Gastrocnemius medialis (tissue), 4 donors: ENCODE measurements around the gene TENT5C. TPM values are rescaled to one million over a fixed set of nuclear protein-coding genes. Genes with fewer than 3 reads are reported as not detected.

Source experiments
- ATAC-seq, 2 donors: fragments of 150-250 bp; one replicate each; pipeline ENCODE4 v1.9.1; 2016
- DNase-seq, 2 donors: peaks; one replicate each; pipeline ENCODE4 v3.0.0-alpha.2; 2019
- H3K27ac ChIP-seq, 4 donors: fragments of 200-600 bp; sonication (generic); 1 replicate in 1 of 4; 2 replicates in 3 of 4; pipeline ENCODE4 v1.5.1; 2016 to 2018; ENCODE audit warnings: mild to moderate bottlenecking in 2 of 4, moderate library complexity in 1 of 4
- H3K27me3 ChIP-seq, 3 donors: fragments of 200-600 bp; sonication (generic) in 2 of 3; 1 replicate in 1 of 3; 2 replicates in 2 of 3; pipeline versions ENCODE4 v1.5.1 to v1.6.0; 2016 to 2019; ENCODE audit warnings: mild to moderate bottlenecking in 1 of 3, moderate library complexity in 1 of 3
- H3K36me3 ChIP-seq, 2 donors: fragments of 200-600 bp; sonication (generic) in 1 of 2; one replicate each; pipeline ENCODE4 v1.5.1; 2017 to 2018
- H3K4me1 ChIP-seq, 2 donors: fragments of 200-600 bp; sonication (generic) in 1 of 2; one replicate each; pipeline ENCODE4 v1.5.1; 2016 to 2017; ENCODE audit warnings: mild to moderate bottlenecking in 2 of 2
- H3K4me3 ChIP-seq, 4 donors: fragments of 200-600 bp; sonication (generic) in 3 of 4; 1 replicate in 1 of 4; 2 replicates in 3 of 4; pipeline ENCODE4 v1.5.1; 2016 to 2019; ENCODE audit warnings: mild to moderate bottlenecking in 2 of 4
- H3K9me3 ChIP-seq, 3 donors: fragments of 200-600 bp; sonication (generic) in 2 of 3; 1 replicate in 1 of 3; 2 replicates in 2 of 3; pipeline ENCODE4 v1.5.1; 2016 to 2019
- CTCF ChIP-seq, 5 experiments: fragments of 450-650 bp in 3 of 5; fragments of 200-600 bp in 2 of 5; sonication (generic) in 2 of 5; IDR thresholded peaks in 4 of 5; conservative IDR thresholded peaks in 1 of 5; 1 replicate in 4 of 5; 2 replicates in 1 of 5; pipeline ENCODE4 v1.5.1; 2016 to 2019; ENCODE audit warnings: antibody characterized with exemption in 5 of 5, mild to moderate bottlenecking in 3 of 5, moderate library complexity in 3 of 5
- POLR2A ChIP-seq, 2 donors: fragments of 450-650 bp; IDR thresholded peaks; one replicate each; pipeline ENCODE4 v1.6.1; 2017; ENCODE audit warnings: antibody characterized with exemption in 2 of 2, mild to moderate bottlenecking in 2 of 2, moderate library complexity in 2 of 2
- in situ Hi-C, 4 donors: fragments of 200-750 bp; cut with MboI; loops; one replicate each; pipeline versions ENCODE4 v1.15.0 to v1.8.0; 2017; ENCODE audit warnings: low sequenced_read_pairs in 4 of 4
- intact Hi-C: fragments of 100-400 bp; cut with DNase I; formaldehyde crosslinking; loops from one replicate; pipeline ENCODE4 v1.15.1; 2023; ENCODE audit warnings: low total_unique reads
- total RNA-seq, 4 donors: library from RNA; depleted of rRNA; stranded (reverse); fragments of >200 nt; gene quantifications; one replicate each; pipeline versions ENCODE4 v1.1.0 to v1.2.3, GENCODE V29; 2016

TENT5C gene
- total RNA-seq, 4 donors from 2014 or later: 2.3 to 21.8 (median 6.4) TPM

DNA sequence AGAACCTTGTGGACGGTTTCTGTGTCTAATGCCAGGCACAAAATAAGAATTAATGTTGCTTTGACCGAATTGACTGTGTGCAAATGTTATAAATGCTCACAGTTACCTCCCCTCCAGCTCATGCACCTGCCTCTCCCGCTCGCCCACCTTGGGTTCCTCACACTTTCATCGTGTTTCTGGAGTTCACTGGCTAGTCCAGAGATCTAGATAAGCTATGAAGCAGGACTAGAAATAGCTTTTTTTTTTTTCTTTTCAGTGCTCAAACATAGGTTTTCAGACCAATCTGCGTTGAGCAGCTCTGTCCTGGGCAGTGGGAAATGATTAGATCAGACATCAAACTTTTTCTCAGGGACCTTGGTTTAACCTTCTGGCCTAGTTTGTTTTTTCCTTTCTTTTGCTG is 11.1 kb downstream of the TENT5C start:
- in situ Hi-C loops: no loop called here
- H3K27ac ChIP-seq: peak overlapping the region in 2 of 4 donors; percentile 12 to 39

GRCh38 chr1:117618450-117619122 is 12.7 kb downstream of the TENT5C start:
- ATAC-seq (no peak), DNase-seq (no peak)
- Histone ChIP-seq H3K9me3 (no peaks in the 10 kb centered on the region), H3K4me1 (peaks cover 48 to 71% of the 10 kb centered on the region in 2 donors), H3K27ac (peak overlapping the region in 2 of 4 donors; percentile 18 to 33), H3K27me3 (no peaks in the 10 kb centered on the region), H3K4me3 (no peak overlapping the region), H3K36me3 (peaks cover 0 to 8% of the 10 kb centered on the region in 2 donors)
- TF ChIP-seq POLR2A (IDR thresholded peaks at IDR 0.05) (no peak), CTCF (IDR thresholded peaks at IDR 0.05 in 4 of 5, conservative IDR thresholded peaks at IDR 0.05 in 1 of 5) (no peak)
- in situ Hi-C loops (no loop called here), intact Hi-C loops (no loop called here)

More for the DNA sequence above, 11.1 kb downstream of the TENT5C start:
- no peak for TF ChIP-seq CTCF (IDR thresholded peaks at IDR 0.05 in 4 of 5, conservative IDR thresholded peaks at IDR 0.05 in 1 of 5)
- Histone ChIP-seq H3K36me3 (no peaks in the 10 kb centered on the region), H3K4me3 (no peak overlapping the region), H3K4me1 (peaks cover 49 to 82% of the 10 kb centered on the region in 2 donors), H3K9me3 (no peaks in the 10 kb centered on the region), H3K27me3 (no peaks in the 10 kb centered on the region)
- no peak for DNase-seq
- intact Hi-C loops: no loop called here
- ATAC-seq: no peak

DNA sequence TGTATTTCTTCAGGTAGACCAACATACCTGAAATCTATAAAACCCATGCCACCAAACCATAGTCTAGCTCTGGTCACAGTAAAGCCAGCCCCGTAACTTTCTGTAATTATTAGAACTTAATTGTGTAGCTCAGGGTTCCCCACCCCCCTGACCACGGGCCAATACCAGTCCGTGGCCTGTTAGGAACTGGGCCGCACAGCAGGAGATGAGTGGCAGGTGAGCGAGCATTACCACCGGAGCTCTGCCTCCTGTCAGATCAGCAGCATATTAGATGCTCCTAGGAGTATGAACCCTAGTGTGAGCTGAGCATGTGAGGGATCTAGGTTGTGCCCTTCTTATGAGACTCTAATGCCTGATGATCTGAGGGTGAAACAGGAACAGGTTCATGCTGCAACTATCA is 14.6 kb downstream of the TENT5C start:
- H3K27ac ChIP-seq: peak overlapping the region; percentile 47 to 73 (median 70)
- TF ChIP-seq POLR2A (IDR thresholded peaks at IDR 0.05) (no peak), CTCF (IDR thresholded peaks at IDR 0.05 in 4 of 5, conservative IDR thresholded peaks at IDR 0.05 in 1 of 5) (no peak)
- intact Hi-C loops: no loop called here

GRCh38 chr1:117621316-117621715 is 15.5 kb downstream of the TENT5C start:
- H3K27ac ChIP-seq: peak overlapping the region; percentile 47 to 73 (median 70)
- intact Hi-C loops: no loop called here
- H3K36me3 ChIP-seq: peaks cover 0 to 11% of the 10 kb centered on the region in 2 donors
- in situ Hi-C loops: no loop called here
- H3K27me3 ChIP-seq: no peaks in the 10 kb centered on the region
- no peaks in the 10 kb centered on the region for H3K9me3 ChIP-seq
- H3K4me3 ChIP-seq: no peak overlapping the region
- ATAC-seq: no peak
- TF ChIP-seq CTCF (IDR thresholded peaks at IDR 0.05 in 4 of 5, conservative IDR thresholded peaks at IDR 0.05 in 1 of 5) (no peak), POLR2A (IDR thresholded peaks at IDR 0.05) (no peak)
- no peak for DNase-seq
- H3K4me1 ChIP-seq: peaks cover 27 to 56% of the 10 kb centered on the region in 2 donors

More for the DNA sequence above, 14.6 kb downstream of the TENT5C start:
- Histone ChIP-seq H3K4me1 (peaks cover 29 to 62% of the 10 kb centered on the region in 2 donors), H3K4me3 (no peak overlapping the region), H3K9me3 (no peaks in the 10 kb centered on the region), H3K36me3 (peaks cover 0 to 11% of the 10 kb centered on the region in 2 donors), H3K27me3 (no peaks in the 10 kb centered on the region)
- ATAC-seq: no peak
- in situ Hi-C loops: no loop called here
- no peak for DNase-seq
